H1 (cell line): ENCODE data around the gene MTG1. TPM values are rescaled to one million over a fixed set of nuclear protein-coding genes. Genes with fewer than 3 reads are reported as not detected.

Experiments
- CTCF ChIA-PET: fragments of 300-600 bp; sonication (Branson Sonifier 250); formaldehyde crosslinking; loops from one replicate; lab custom pipeline; 2021; ENCODE audit not compliant: partially characterized antibody; lab: Charles Lee
- POLR2A ChIA-PET: fragments of 300-600 bp; sonication (Branson Sonifier 250); formaldehyde crosslinking; loops from one replicate; lab custom pipeline; 2021; ENCODE audit warnings: inconsistent platforms; ENCODE audit not compliant: partially characterized antibody; lab: Charles Lee
- DNase-seq, 2 experiments: peaks; one replicate each; pipeline versions ENCODE4 v3.0.0 to v3.0.0-alpha.2; 2010 to 2022; ENCODE audit warnings: low spot score in 2 of 2, low read depth in 1 of 2, mixed read lengths in 1 of 2
- FAIRE-seq: peaks from 2 replicates; lab custom pipeline; 2011; peaks lifted over from hg19 to GRCh38; lab: Jason Lieb, UNC
- H2AFZ ChIP-seq: 2 replicates; pipeline ENCODE4 v1.8.1; 2012; ENCODE audit warnings: low read length, inconsistent platforms
- H2AK5ac ChIP-seq: 2 replicates; pipeline ENCODE4 v1.6.1; 2013; ENCODE audit warnings: low read depth, low read length
- H2BK120ac ChIP-seq: replicated peaks from 2 replicates; pipeline ENCODE3; 2013; ENCODE audit warnings: low read depth, low read length, inconsistent platforms
- H2BK12ac ChIP-seq: 2 replicates; pipeline ENCODE4 v1.6.1; 2013; ENCODE audit warnings: low read depth, low read length
- H2BK15ac ChIP-seq: 2 replicates; pipeline ENCODE4 v1.6.1; 2013; ENCODE audit warnings: low read length
- H2BK20ac ChIP-seq: 2 replicates; pipeline ENCODE4 v1.6.1; 2013; ENCODE audit warnings: low read length
- H2BK5ac ChIP-seq: 2 replicates; pipeline ENCODE4 v1.6.1; 2013; ENCODE audit warnings: low read depth, low read length
- H3K14ac ChIP-seq: 2 replicates; pipeline ENCODE4 v1.6.1; 2013; ENCODE audit warnings: inconsistent platforms; ENCODE audit not compliant: insufficient read length
- H3K18ac ChIP-seq: 2 replicates; pipeline ENCODE4 v1.6.1; 2013; ENCODE audit warnings: low read length; ENCODE audit errors: extremely low read depth
- H3K23ac ChIP-seq: 2 replicates; pipeline ENCODE4 v1.6.1; 2013; ENCODE audit warnings: inconsistent platforms; ENCODE audit not compliant: insufficient read length
- H3K23me2 ChIP-seq: 2 replicates; pipeline ENCODE4 v1.6.1; 2013; ENCODE audit warnings: low read depth, low read length
- H3K27ac ChIP-seq: 2 replicates; pipeline ENCODE4 v1.6.1; 2011; ENCODE audit warnings: low read depth, low read length, inconsistent platforms
- H3K27me3 ChIP-seq, 4 experiments: replicated peaks in 1 of 4; 1 replicate in 1 of 4; 2 replicates in 3 of 4; pipeline versions ENCODE4 v1.6.1 to v1.8.1; 2011 to 2013; ENCODE audit warnings: low read length in 3 of 4, mild to moderate bottlenecking in 3 of 4, inconsistent platforms in 2 of 4, mixed read lengths in 2 of 4, moderate library complexity in 1 of 4; ENCODE audit not compliant: control insufficient read depth in 3 of 4, insufficient read depth in 3 of 4; ENCODE audit errors: extremely low read depth in 1 of 4
- H3K36me3 ChIP-seq, 4 experiments: 2 replicates each; pipeline versions ENCODE4 v1.6.1 to v1.8.1; 2011 to 2013; ENCODE audit warnings: mild to moderate bottlenecking in 4 of 4, low read length in 3 of 4, moderate library complexity in 2 of 4, control low read depth in 1 of 4, inconsistent platforms in 1 of 4; ENCODE audit not compliant: insufficient read depth in 4 of 4, control insufficient read depth in 2 of 4
- H3K4ac ChIP-seq: replicated peaks from 2 replicates; pipeline ENCODE3; 2013; ENCODE audit warnings: low read length, low read depth, mixed read lengths, inconsistent platforms; ENCODE audit not compliant: insufficient read length
- H3K4me1 ChIP-seq, 4 experiments: replicated peaks in 1 of 4; 1 replicate in 1 of 4; 2 replicates in 3 of 4; pipeline versions ENCODE4 v1.6.1 to v1.8.1; 2011 to 2013; ENCODE audit warnings: low read length in 3 of 4, inconsistent platforms in 2 of 4, mixed read lengths in 1 of 4; ENCODE audit not compliant: insufficient read depth in 4 of 4, control insufficient read depth in 3 of 4
- H3K4me2 ChIP-seq, 2 experiments: 2 replicates each; pipeline versions ENCODE4 v1.6.1 to v1.8.1; 2011 to 2013; ENCODE audit warnings: low read depth in 2 of 2, low read length in 2 of 2, control low read depth in 1 of 2, inconsistent platforms in 1 of 2, mild to moderate bottlenecking in 1 of 2; ENCODE audit not compliant: insufficient read depth in 1 of 2
- H3K4me3 ChIP-seq, 4 experiments: fragments of 200-600, 300-600 bp in 1 of 4; sonication (generic), shearing (Covaris generic), sonication (Bioruptor Twin) in 1 of 4; 2 replicates each; pipeline versions ENCODE4 v1.5.1 to v1.8.1; 2011 to 2016; ENCODE audit warnings: low read length in 4 of 4, low read depth in 3 of 4, control low read depth in 2 of 4, inconsistent platforms in 2 of 4, mild to moderate bottlenecking in 2 of 4, mixed read lengths in 1 of 4, moderate library complexity in 1 of 4; ENCODE audit not compliant: insufficient read depth in 2 of 4; ENCODE audit errors: extremely low read depth in 1 of 4
- H3K56ac ChIP-seq: replicated peaks from 2 replicates; pipeline ENCODE3; 2013; ENCODE audit warnings: low read depth, mild to moderate bottlenecking, mixed read lengths, low read length, inconsistent platforms; ENCODE audit not compliant: insufficient read length
- H3K79me1 ChIP-seq: 2 replicates; pipeline ENCODE4 v1.6.1; 2013; ENCODE audit warnings: low read depth, low read length, control low read depth
- H3K79me2 ChIP-seq, 2 experiments: 2 replicates each; pipeline versions ENCODE4 v1.6.1 to v1.8.1; 2012 to 2013; ENCODE audit warnings: low read length in 2 of 2, mild to moderate bottlenecking in 2 of 2, inconsistent platforms in 1 of 2; ENCODE audit not compliant: insufficient read depth in 2 of 2, control insufficient read depth in 1 of 2
- H3K9ac ChIP-seq, 4 experiments: replicated peaks in 1 of 4; 1 replicate in 1 of 4; 2 replicates in 3 of 4; pipeline versions ENCODE4 v1.6.1 to v1.8.1; 2011 to 2013; ENCODE audit warnings: low read depth in 3 of 4, low read length in 3 of 4, control low read depth in 2 of 4, mild to moderate bottlenecking in 2 of 4, moderate library complexity in 2 of 4, inconsistent platforms in 1 of 4; ENCODE audit errors: extremely low read depth in 1 of 4
- H3K9me3 ChIP-seq, 2 experiments: 2 replicates each; pipeline versions ENCODE4 v1.6.1 to v1.8.1; 2012 to 2013; ENCODE audit warnings: mild to moderate bottlenecking in 2 of 2, moderate library complexity in 2 of 2, control low read depth in 1 of 2, inconsistent platforms in 1 of 2, low read depth in 1 of 2, low read length in 1 of 2, mixed read lengths in 1 of 2; ENCODE audit not compliant: insufficient read depth in 2 of 2
- H4K20me1 ChIP-seq, 2 experiments: replicated peaks in 1 of 2; 2 replicates each; pipeline versions ENCODE3 to v1.8.1; 2011 to 2013; ENCODE audit warnings: inconsistent platforms in 2 of 2, low read length in 2 of 2, mild to moderate bottlenecking in 1 of 2; ENCODE audit not compliant: insufficient read depth in 2 of 2, control insufficient read depth in 1 of 2
- H4K5ac ChIP-seq: 2 replicates; pipeline ENCODE4 v1.6.1; 2013; ENCODE audit warnings: low read length, low read depth, mixed read lengths, inconsistent platforms; ENCODE audit not compliant: insufficient read length
- H4K8ac ChIP-seq: 2 replicates; pipeline ENCODE4 v1.8.0; 2013; ENCODE audit warnings: mild to moderate bottlenecking, moderate library complexity, low read length, inconsistent platforms; ENCODE audit not compliant: insufficient read depth; ENCODE audit errors: extremely low read depth
- H4K91ac ChIP-seq: replicated peaks from 2 replicates; pipeline ENCODE3; 2013; ENCODE audit warnings: low read length, mixed read lengths, inconsistent platforms; ENCODE audit not compliant: insufficient read length
- ATF3 ChIP-seq: IDR thresholded peaks from 2 replicates; pipeline ENCODE4 v1.6.1; 2011; ENCODE audit warnings: low read depth, mild to moderate bottlenecking, low read length; ENCODE audit not compliant: insufficient read depth
- CHD1 ChIP-seq: IDR thresholded peaks from 2 replicates; pipeline ENCODE4 v1.6.1; 2012; ENCODE audit warnings: low read depth, low read length, improper control_type of control experiment
- CHD2 ChIP-seq: IDR thresholded peaks from 2 replicates; pipeline ENCODE4 v1.6.1; 2012; ENCODE audit warnings: low read length, improper control_type of control experiment
- EGR1 ChIP-seq: IDR thresholded peaks from 2 replicates; pipeline ENCODE4 v1.6.1; 2011; ENCODE audit warnings: low read depth, low read length, borderline replicate concordance
- FOSL1 ChIP-seq: IDR thresholded peaks from 2 replicates; pipeline ENCODE4 v1.6.1; 2011; ENCODE audit warnings: mild to moderate bottlenecking, low read depth, low read length, moderate library complexity; ENCODE audit not compliant: insufficient read depth
- KDM1A ChIP-seq: fragments of 200-600, 300-600 bp; sonication (generic); IDR thresholded peaks from 2 replicates; pipeline ENCODE4 v1.7.1; 2016; ENCODE audit warnings: mild to moderate bottlenecking, low read length, borderline replicate concordance
- KDM4A ChIP-seq: IDR thresholded peaks from one replicate; pipeline ENCODE4 v1.7.1; 2012; ENCODE audit warnings: low read depth, mild to moderate bottlenecking, moderate library complexity, low read length, inconsistent platforms; ENCODE audit not compliant: severe bottlenecking
- MAFK ChIP-seq: IDR thresholded peaks from 2 replicates; pipeline ENCODE4 v1.6.1; 2012; ENCODE audit warnings: low read depth, mild to moderate bottlenecking, improper control_type of control experiment, low read length
- PHF8 ChIP-seq: fragments of 200-600 bp; sonication (generic); conservative IDR thresholded peaks from 2 replicates; pipeline ENCODE4 v1.7.1; 2012; ENCODE audit warnings: low read depth, mild to moderate bottlenecking, inconsistent platforms, low read length, moderate library complexity
- POU5F1 ChIP-seq: IDR thresholded peaks from 2 replicates; pipeline ENCODE4 v1.6.1; 2011; ENCODE audit warnings: low read depth, mild to moderate bottlenecking, low read length, moderate library complexity
- RAD21 ChIP-seq, 2 experiments: IDR thresholded peaks in 1 of 2; conservative IDR thresholded peaks in 1 of 2; 2 replicates each; pipeline ENCODE4 v1.6.1; 2011; ENCODE audit warnings: low read depth in 2 of 2, low read length in 2 of 2, improper control_type of control experiment in 1 of 2, inconsistent platforms in 1 of 2, mild to moderate bottlenecking in 1 of 2, moderate library complexity in 1 of 2
- RNF2 ChIP-seq: fragments of 200-900, 300-1000 bp; sonication (generic); IDR thresholded peaks from 2 replicates; pipeline ENCODE4 v1.7.1; 2016; ENCODE audit warnings: borderline replicate concordance, low read depth, mild to moderate bottlenecking, antibody characterized with exemption, low read length; ENCODE audit not compliant: poor library complexity, severe bottlenecking; ENCODE audit errors: missing control alignments
- SP2 ChIP-seq: IDR thresholded peaks from 2 replicates; pipeline ENCODE4 v1.6.1; 2012; ENCODE audit warnings: mild to moderate bottlenecking, low read length, inconsistent platforms
- TCF12 ChIP-seq: IDR thresholded peaks from 2 replicates; pipeline ENCODE4 v1.6.1; 2011; ENCODE audit warnings: low read depth, mild to moderate bottlenecking, low read length
- WGBS, 2 experiments: shearing (Covaris generic) in 1 of 2; methylation state at CpG; one replicate each; pipeline versions ENCODE4 v1.1.6 to v1.1.7; 2013 to 2015; ENCODE audit warnings: low lambda C conversion rate in 2 of 2, mixed read lengths in 2 of 2, inconsistent platforms in 1 of 2, low coverage in 1 of 2, missing lambda C conversion rate in 1 of 2; ENCODE audit not compliant: insufficient replicate concordance in 2 of 2, insufficient coverage in 1 of 2, insufficient read length in 1 of 2; ENCODE audit errors: extremely low coverage in 1 of 2, missing lambda C conversion rate in 1 of 2; 5-methylcytosine and 5-hydroxymethylcytosine counted together
- polyA plus RNA-seq, 7 experiments: library from polyadenylated mRNA; depleted of rRNA in 3 of 7; stranded (reverse) in 5 of 7; unstranded in 2 of 7; fragments of >200 nt in 5 of 7; fragments of 200-250 nt in 2 of 7; gene quantifications; 1 replicate in 5 of 7; 2 replicates in 1 of 7; 4 replicates in 1 of 7; pipeline versions ENCODE4 v1.2.1 to v1.2.3, GENCODE V29; 2011 to 2013; ENCODE audit warnings: missing spikeins in 2 of 7, mixed read lengths in 2 of 7
- total RNA-seq: library from RNA; stranded (reverse); fragmentation: NEBNext Ultra II Directional; extraction: Animal tissue kit (Norgen Biotek cat#: 25700); gene quantifications from 2 replicates; pipeline ENCODE4 v1.2.1, GENCODE V29; 2021

The MTG1 gene
- total and polyA plus RNA-seq, 2 of the 8 experiments (the other 6 are each of a cell fraction or from before 2014, with no cell fraction given): 56.6 to 81.6 TPM

- FAIRE-seq (no peak), DNase-seq (no peak)
- TF ChIP-seq MAFK: no peak
- TF ChIP-seq CHD1: no peak
- TF ChIP-seq EGR1: no peak
- TF ChIP-seq PHF8: no peak
- TF ChIP-seq TCF12: no peak
- no peak for TF ChIP-seq KDM1A
- no peak for TF ChIP-seq KDM4A
- no peak for TF ChIP-seq ATF3
- TF ChIP-seq POU5F1: no peak
- no peak for TF ChIP-seq CHD2
- TF ChIP-seq FOSL1: no peak
- TF ChIP-seq RNF2: no peak
- TF ChIP-seq RAD21 (IDR thresholded peaks at IDR 0.05 in 1 of 2, conservative IDR thresholded peaks at IDR 0.05 in 1 of 2; ENCODE audit: low read depth in 2 of 2, low read length in 2 of 2): no peak
- no peak for TF ChIP-seq SP2
These were observed 51.3 kb downstream of the MTG1 start for GRCh38 chr10:133445268-133445732.

More at GRCh38 chr10:133445268-133445732, 51.3 kb downstream of the MTG1 start:
- H3K9me3 ChIP-seq: peaks cover 72% of the 10 kb centered on the region in 2 experiments
- H3K23ac ChIP-seq: no peak overlapping the region
- no peak overlapping the region for H3K4ac ChIP-seq
- H3K79me2 ChIP-seq: no peaks in the 10 kb centered on the region
- no peaks in the 10 kb centered on the region for H3K36me3 ChIP-seq
- no peak overlapping the region for H4K8ac ChIP-seq
- H4K5ac ChIP-seq: no peak overlapping the region
- no peak overlapping the region for H2BK15ac ChIP-seq
- H2BK5ac ChIP-seq: no peak overlapping the region
- H3K14ac ChIP-seq: no peak overlapping the region
- H4K91ac ChIP-seq: no peak overlapping the region
- no peaks in the 10 kb centered on the region for H4K20me1 ChIP-seq
- H2AK5ac ChIP-seq: no peak overlapping the region
- no peaks in the 10 kb centered on the region for H3K27me3 ChIP-seq
- H2BK20ac ChIP-seq: no peak overlapping the region
- H3K56ac ChIP-seq: no peak overlapping the region
- no peak overlapping the region for H2BK120ac ChIP-seq
- H3K4me1 ChIP-seq: no peaks in the 10 kb centered on the region
- no peak overlapping the region for H3K27ac ChIP-seq
- WGBS, 2 experiments: 91% methylated on average over 22 of the region's 22 CpGs; no CpG with 5 or more reads in 1 of the 2 experiments
- no peak overlapping the region for H2AFZ ChIP-seq
- H3K4me3 ChIP-seq: no peak overlapping the region
- H3K18ac ChIP-seq: no peak overlapping the region
- CTCF ChIA-PET: no interaction called here
- no peaks in the 10 kb centered on the region for H3K23me2 ChIP-seq
- H3K79me1 ChIP-seq: no peaks in the 10 kb centered on the region
- H3K9ac ChIP-seq: no peak overlapping the region
- H3K4me2 ChIP-seq: no peak overlapping the region
- POLR2A ChIA-PET: no interaction called here
- no peak overlapping the region for H2BK12ac ChIP-seq
